GM23338 (cell line): ENCODE results near the gene PARD3. TPM values are rescaled to one million over a fixed set of nuclear protein-coding genes. Genes with fewer than 3 reads are reported as not detected.

ENCODE experiments used
- ATAC-seq: fragments of 200-7000 bp; cut with Tn5 transposase; 3 replicates; pipeline ENCODE4 v1.9.1; 2020
- DNase-seq: peaks from one replicate; pipeline ENCODE4 v3.0.0-alpha.2; 2015; ENCODE audit warnings: low spot score
- H2AFZ ChIP-seq: fragments of 200-600 bp; sonication (generic); 2 replicates; pipeline ENCODE4 v1.8.0; 2016; ENCODE audit warnings: antibody characterized with exemption, mild to moderate bottlenecking, moderate library complexity
- H3F3A ChIP-seq: fragments of 200-600 bp; sonication (generic); replicated peaks from 2 replicates; pipeline ENCODE4 v1.8.0; 2017; ENCODE audit warnings: antibody characterized with exemption, mixed run types, low read depth
- H3K27ac ChIP-seq: fragments of 200-600 bp; sonication (generic); 2 replicates; pipeline ENCODE4 v1.6.1; 2016; ENCODE audit warnings: low read depth
- H3K27me3 ChIP-seq: fragments of 200-600 bp; sonication (generic); 2 replicates; pipeline ENCODE4 v1.8.0; 2016; ENCODE audit warnings: mild to moderate bottlenecking, mixed run types, moderate library complexity; ENCODE audit not compliant: insufficient read depth
- H3K36me3 ChIP-seq: fragments of 200-600 bp; sonication (generic); 2 replicates; pipeline ENCODE4 v1.8.0; 2016; ENCODE audit warnings: mild to moderate bottlenecking; ENCODE audit not compliant: insufficient read depth
- H3K4me1 ChIP-seq: fragments of 200-600 bp; sonication (generic); 2 replicates; pipeline ENCODE4 v1.8.0; 2016; ENCODE audit warnings: mild to moderate bottlenecking, moderate library complexity; ENCODE audit not compliant: insufficient read depth
- H3K4me2 ChIP-seq: fragments of 200-600 bp; sonication (generic); 2 replicates; pipeline ENCODE4 v1.7.1; 2017; ENCODE audit warnings: mixed run types
- H3K4me3 ChIP-seq: fragments of 200-600 bp; sonication (generic); 2 replicates; pipeline ENCODE4 v1.6.1; 2016; ENCODE audit warnings: mixed run types
- H3K79me2 ChIP-seq: fragments of 200-600 bp; sonication (generic); replicated peaks from 2 replicates; pipeline ENCODE4 v1.8.0; 2017; ENCODE audit warnings: mild to moderate bottlenecking; ENCODE audit not compliant: insufficient read depth
- H3K9me2 ChIP-seq: fragments of 200-600 bp; sonication (generic); 2 replicates; pipeline ENCODE4 v1.8.0; 2017; ENCODE audit not compliant: insufficient read depth
- H4K20me1 ChIP-seq: fragments of 200-600 bp; sonication (generic); replicated peaks from 2 replicates; pipeline ENCODE4 v1.8.0; 2017; ENCODE audit warnings: mild to moderate bottlenecking; ENCODE audit not compliant: insufficient read depth
- H3K27ac Mint-ChIP-seq: 2 replicates; pipeline ENCODE4 v1.8.0; 2020; ENCODE audit warnings: inconsistent platforms, mild to moderate bottlenecking, moderate library complexity, mixed read lengths
- H3K27me3 Mint-ChIP-seq: 3 replicates; pipeline ENCODE4 v1.8.0; 2022; ENCODE audit warnings: low read depth, mild to moderate bottlenecking, moderate library complexity, mixed read lengths, inconsistent platforms; ENCODE audit not compliant: insufficient read depth, poor library complexity
- H3K36me3 Mint-ChIP-seq: 3 replicates; pipeline ENCODE4 v1.8.0; 2021; ENCODE audit warnings: low read depth, mild to moderate bottlenecking, inconsistent platforms, moderate library complexity, mixed read lengths
- H3K4me1 Mint-ChIP-seq: 3 replicates; pipeline ENCODE4 v1.8.0; 2020; ENCODE audit warnings: mild to moderate bottlenecking, inconsistent platforms, mixed read lengths
- H3K4me3 Mint-ChIP-seq: 3 replicates; pipeline ENCODE4 v1.8.0; 2021; ENCODE audit warnings: moderate library complexity, mild to moderate bottlenecking, inconsistent platforms, mixed read lengths
- H3K9me3 Mint-ChIP-seq: 3 replicates; pipeline ENCODE4 v1.8.0; 2020; ENCODE audit warnings: moderate library complexity, mild to moderate bottlenecking, inconsistent platforms, mixed read lengths
- EZH2phosphoT487 ChIP-seq: fragments of 200-600 bp; sonication (generic); IDR thresholded peaks from one replicate; pipeline ENCODE4 v1.8.1; 2018; ENCODE audit warnings: antibody characterized with exemption; ENCODE audit not compliant: unreplicated experiment
- NANOG ChIP-seq: IDR thresholded peaks from 2 replicates; pipeline ENCODE4 v1.6.1; 2016; ENCODE audit warnings: antibody characterized with exemption, borderline replicate concordance
- STAT1 ChIP-seq: IDR thresholded peaks from one replicate; pipeline ENCODE4 v1.6.1; 2016; ENCODE audit warnings: antibody characterized with exemption; ENCODE audit not compliant: unreplicated experiment
- ZNF114 ChIP-seq: fragments of 250-450 bp; sonication (Bioruptor Pico); IDR thresholded peaks from 2 replicates; pipeline ENCODE4 v1.5.0; 2020; ENCODE audit warnings: mild to moderate bottlenecking, moderate library complexity
- ZNF331 ChIP-seq: fragments of 250-450 bp; sonication (Bioruptor Pico); IDR thresholded peaks from 2 replicates; pipeline ENCODE4 v1.5.0; 2020; ENCODE audit warnings: low read depth, mild to moderate bottlenecking, moderate library complexity
- ZNF462 ChIP-seq: fragments of 250-450 bp; sonication (Bioruptor Pico); IDR thresholded peaks from 2 replicates; pipeline ENCODE4 v1.5.0; 2020; ENCODE audit warnings: mild to moderate bottlenecking, moderate library complexity
- polyA plus RNA-seq: library from polyadenylated mRNA; unstranded; fragments of >200 nt; fragmentation: Nextera tagmentation; extraction: Ambion mirVana; gene quantifications from 2 replicates; pipeline ENCODE4 v1.2.1, GENCODE V29; 2016
- total RNA-seq: library from RNA; depleted of rRNA; stranded (reverse); fragments of >200 nt; shearing (Covaris generic); gene quantifications from 2 replicates; pipeline ENCODE4 v1.2.3, GENCODE V29; 2014
- TF ChIP-seq, protein P1 (sequence below), 2 experiments: fragments of 200-600 bp in 1 of 2; sonication (generic) in 1 of 2; conservative IDR thresholded peaks; 2 replicates each; pipeline versions ENCODE4 v1.5.1 to v1.6.1; 2016 to 2017; ENCODE audit warnings: antibody characterized with exemption in 2 of 2, low read depth in 2 of 2, mild to moderate bottlenecking in 2 of 2, moderate library complexity in 1 of 2
- TF ChIP-seq, protein P2 (sequence below): IDR thresholded peaks from 2 replicates; pipeline ENCODE4 v1.6.1; 2016; ENCODE audit warnings: antibody characterized with exemption

PARD3 gene
- total and polyA plus RNA-seq, 2 experiments from 2014 or later = 30.2 to 51.4 TPM

GRCh38 chr10:34434119-34434594 lies 380.9 kb downstream of the PARD3 start (continued):
- TF ChIP-seq, protein P1, sequence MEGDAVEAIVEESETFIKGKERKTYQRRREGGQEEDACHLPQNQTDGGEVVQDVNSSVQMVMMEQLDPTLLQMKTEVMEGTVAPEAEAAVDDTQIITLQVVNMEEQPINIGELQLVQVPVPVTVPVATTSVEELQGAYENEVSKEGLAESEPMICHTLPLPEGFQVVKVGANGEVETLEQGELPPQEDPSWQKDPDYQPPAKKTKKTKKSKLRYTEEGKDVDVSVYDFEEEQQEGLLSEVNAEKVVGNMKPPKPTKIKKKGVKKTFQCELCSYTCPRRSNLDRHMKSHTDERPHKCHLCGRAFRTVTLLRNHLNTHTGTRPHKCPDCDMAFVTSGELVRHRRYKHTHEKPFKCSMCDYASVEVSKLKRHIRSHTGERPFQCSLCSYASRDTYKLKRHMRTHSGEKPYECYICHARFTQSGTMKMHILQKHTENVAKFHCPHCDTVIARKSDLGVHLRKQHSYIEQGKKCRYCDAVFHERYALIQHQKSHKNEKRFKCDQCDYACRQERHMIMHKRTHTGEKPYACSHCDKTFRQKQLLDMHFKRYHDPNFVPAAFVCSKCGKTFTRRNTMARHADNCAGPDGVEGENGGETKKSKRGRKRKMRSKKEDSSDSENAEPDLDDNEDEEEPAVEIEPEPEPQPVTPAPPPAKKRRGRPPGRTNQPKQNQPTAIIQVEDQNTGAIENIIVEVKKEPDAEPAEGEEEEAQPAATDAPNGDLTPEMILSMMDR (conservative IDR thresholded peaks at IDR 0.05; ENCODE audit: low read depth in 2 of 2) = no peak
- no peak for TF ChIP-seq EZH2phosphoT487
- no peak for TF ChIP-seq ZNF462 (CRISPR knock-in tag)

GRCh38 chr10:34433241-34434076 lies 381.6 kb downstream of the PARD3 start:
- Mint-ChIP-seq H3K4me3 (no peak overlapping the region), H3K9me3 (no peaks in the 10 kb centered on the region), H3K27me3 (no peaks in the 10 kb centered on the region), H3K4me1 (peaks cover 53% of the 10 kb centered on the region), H3K27ac (peak overlapping the region; percentile 23; the same call in 1 of the 2 replicates), H3K36me3 (no peaks in the 10 kb centered on the region)
- H4K20me1 ChIP-seq = no peaks in the 10 kb centered on the region; the same call in 1 of the 2 replicates
- ATAC-seq = no peak
- H3K27ac ChIP-seq = no peak overlapping the region
- H3K79me2 ChIP-seq = 0 out of 2 replicates have a peak, but pooled peaks cover 3% of the 10 kb centered on the region
- peaks cover 14% of the 10 kb centered on the region for H3K4me1 ChIP-seq
- no peaks in the 10 kb centered on the region for H3K36me3 ChIP-seq
- no peak overlapping the region for H3K4me2 ChIP-seq
- H3F3A ChIP-seq = no peaks in the 10 kb centered on the region
- no peak overlapping the region for H2AFZ ChIP-seq
- H3K27me3 ChIP-seq = no peaks in the 10 kb centered on the region
- no peaks in the 10 kb centered on the region for H3K9me2 ChIP-seq
- no peak for DNase-seq
- H3K4me3 ChIP-seq = no peak overlapping the region
- no peak for TF ChIP-seq NANOG
- TF ChIP-seq, protein P1 (conservative IDR thresholded peaks at IDR 0.05; ENCODE audit: low read depth in 2 of 2) = no peak
- no peak for TF ChIP-seq ZNF114
- no peak for TF ChIP-seq ZNF331 (CRISPR knock-in tag)
- no peak for TF ChIP-seq STAT1
- TF ChIP-seq, protein P2, sequence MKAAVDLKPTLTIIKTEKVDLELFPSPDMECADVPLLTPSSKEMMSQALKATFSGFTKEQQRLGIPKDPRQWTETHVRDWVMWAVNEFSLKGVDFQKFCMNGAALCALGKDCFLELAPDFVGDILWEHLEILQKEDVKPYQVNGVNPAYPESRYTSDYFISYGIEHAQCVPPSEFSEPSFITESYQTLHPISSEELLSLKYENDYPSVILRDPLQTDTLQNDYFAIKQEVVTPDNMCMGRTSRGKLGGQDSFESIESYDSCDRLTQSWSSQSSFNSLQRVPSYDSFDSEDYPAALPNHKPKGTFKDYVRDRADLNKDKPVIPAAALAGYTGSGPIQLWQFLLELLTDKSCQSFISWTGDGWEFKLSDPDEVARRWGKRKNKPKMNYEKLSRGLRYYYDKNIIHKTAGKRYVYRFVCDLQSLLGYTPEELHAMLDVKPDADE = no peak
